Heart right ventricle (tissue), 16 donors: ENCODE measurements around the gene ZDHHC21. TPM values are rescaled to one million over a fixed set of nuclear protein-coding genes. Genes with fewer than 3 reads are reported as not detected.

Experiments
- ATAC-seq, 8 donors: fragments of 200-7000 bp; cut with Tn5 transposase; one replicate each; pipeline ENCODE4 v1.9.1; 2020; ENCODE audit warnings: mild to moderate bottlenecking in 8 of 8, moderate library complexity in 8 of 8, moderate number of reproducible peaks in 1 of 8
- DNase-seq, 2 donors: peaks; one replicate each; pipeline ENCODE4 v3.0.0-alpha.2; 2020
- H3K27ac ChIP-seq, 10 donors: fragments of 200-600 bp; sonication (generic) in 2 of 10; one replicate each; pipeline versions ENCODE4 v1.5.0 to v1.8.0; 2020 to 2022; ENCODE audit warnings: mild to moderate bottlenecking in 3 of 10
- H3K27me3 ChIP-seq, 7 donors: fragments of 200-600 bp; one replicate each; pipeline ENCODE4 v1.8.0; 2021 to 2022; ENCODE audit warnings: mild to moderate bottlenecking in 2 of 7
- H3K36me3 ChIP-seq, 9 donors: fragments of 200-600 bp; sonication (generic) in 1 of 9; one replicate each; pipeline versions ENCODE4 v1.5.0 to v1.8.0; 2020 to 2022; ENCODE audit warnings: mild to moderate bottlenecking in 2 of 9
- H3K4me1 ChIP-seq, 9 donors: fragments of 200-600 bp; sonication (generic) in 1 of 9; one replicate each; pipeline versions ENCODE4 v1.5.0 to v1.8.0; 2020 to 2022; ENCODE audit warnings: mild to moderate bottlenecking in 4 of 9
- H3K4me3 ChIP-seq, 10 donors: fragments of 200-600 bp; sonication (generic) in 2 of 10; one replicate each; pipeline versions ENCODE4 v1.5.0 to v1.8.0; 2020 to 2022; ENCODE audit warnings: mild to moderate bottlenecking in 7 of 10, moderate library complexity in 2 of 10
- H3K9me3 ChIP-seq, 11 donors: fragments of 200-600 bp in 10 of 11; sonication (generic) in 2 of 11; one replicate each; pipeline versions ENCODE4 v1.5.0 to v1.8.0; 2013 to 2022; ENCODE audit warnings: mild to moderate bottlenecking in 2 of 11, control low read depth in 1 of 11, moderate library complexity in 1 of 11
- CTCF ChIP-seq, 9 donors: fragments of 200-600 bp; sonication (generic) in 2 of 9; IDR thresholded peaks; one replicate each; pipeline versions ENCODE4 v1.5.0 to v1.8.0; 2021 to 2022; ENCODE audit warnings: antibody characterized with exemption in 9 of 9, mild to moderate bottlenecking in 5 of 9, moderate library complexity in 1 of 9
- WGBS, 2 donors: extraction: QIAGEN DNeasy Blood & Tissue Kit; methylation state at CpG; one replicate each; pipeline ENCODE4 v1.1.7; 2013; ENCODE audit warnings: inconsistent platforms in 1 of 2; 5-methylcytosine and 5-hydroxymethylcytosine counted together
- intact Hi-C, 10 donors: fragments of 100-400 bp; cut with DNase I; formaldehyde crosslinking; loops; one replicate each; pipeline versions ENCODE4 v1.11.1 to v1.14.2; 2022
- polyA plus RNA-seq, 2 donors: library from polyadenylated mRNA; stranded (reverse); fragments of 200-250 nt; gene quantifications; one replicate each; pipeline ENCODE4 v1.2.3, GENCODE V29; 2013
- total RNA-seq, 10 donors: library from RNA; stranded (reverse); fragmentation: NEBNext Ultra II Directional in 3 of 10; extraction: Animal tissue kit (Norgen Biotek cat#: 25700) in 3 of 10; gene quantifications; one replicate each; pipeline versions ENCODE4 v1.2.1 to v1.2.4, GENCODE V29; 2021 to 2023
- donor health status: Arrhythmogenic right ventricular cardiomyopathy.
- donor health status: ischemic (EF 13 %, LVEDD 7.1; RV severe dilation, severe dysfunction).
- donor health status: healthy with polysubstance abuse.
- donor health status: DM: no; HTN: yes; CAD: no.
- donor health status: DM: no; HTN: no; CAD: no.
- donor health status: ischemic (EF 25% LVEDD 6.9; RV normal size, moderate dysfunction).
- donor health status: ischemic (EF 25% LVEDD 5.7; RV mildly dilated, moderate dysfunction).
- donor health status: healthy.
- donor health status: DM: yes; HTN: yes; CAD: no.
- donor health status: Ischemic cardiomyopathy.
- donor health status: ischemic (EF 35%, LVEDD 5.7; RV mildly dilated, moderate dysfunction).
- donor health status: nonischemic (EF 11% LVEDD 7.7; RV severe dilation, severe dysfunction).
- donor health status: DM: yes; HTN: yes; CAD: no.
- donor health status: PGD.
- donor health status: ischemic (EF 29% LVEDD 5.4; RV normal size, mild dysfunction).
- donor health status: nonischemic (EF 23%, LVEDD 6.1; RV moderate dilation, normal function).

The ZDHHC21 gene
- total and polyA plus RNA-seq, 12 donors: 1.9 to 8.4 (median 7.2) TPM

- 96 to 99% methylated on average over 7 of the region's 7 CpGs for WGBS, 2 donors
- ATAC-seq: no peak
- H3K9me3 ChIP-seq: peaks cover 0 to 12% (median 0%) of the 10 kb centered on the region in 11 donors
These were observed 59.2 kb downstream of the ZDHHC21 start for GRCh38 chr9:14633906-14634565.

GRCh38 chr9:14633148-14633547 is 60.1 kb downstream of the ZDHHC21 start:
- whole genome bisulfite sequencing, 2 donors: 99% methylated on average over 3 of the region's 3 CpGs
- Histone ChIP-seq H3K4me1 (no peaks in the 10 kb centered on the region), H3K36me3 (peaks cover 0 to 50% (median 9%) of the 10 kb centered on the region in 9 donors), H3K27ac (no peak overlapping the region), H3K9me3 (peaks cover 0 to 12% (median 0%) of the 10 kb centered on the region in 11 donors), H3K27me3 (no peaks in the 10 kb centered on the region), H3K4me3 (no peak overlapping the region)
- no peak for ATAC-seq
- TF ChIP-seq CTCF (IDR thresholded peaks at IDR 0.05): no peak
- no peak for DNase-seq
- intact Hi-C loops: no loop called here

More at GRCh38 chr9:14633906-14634565, 59.2 kb downstream of the ZDHHC21 start:
- TF ChIP-seq CTCF (IDR thresholded peaks at IDR 0.05): no peak
- Histone ChIP-seq H3K36me3 (peaks cover 0 to 52% (median 9%) of the 10 kb centered on the region in 9 donors), H3K27ac (no peak overlapping the region), H3K4me1 (no peaks in the 10 kb centered on the region), H3K27me3 (no peaks in the 10 kb centered on the region), H3K4me3 (no peak overlapping the region)
- DNase-seq: no peak
- intact Hi-C loops: no loop called here

DNA sequence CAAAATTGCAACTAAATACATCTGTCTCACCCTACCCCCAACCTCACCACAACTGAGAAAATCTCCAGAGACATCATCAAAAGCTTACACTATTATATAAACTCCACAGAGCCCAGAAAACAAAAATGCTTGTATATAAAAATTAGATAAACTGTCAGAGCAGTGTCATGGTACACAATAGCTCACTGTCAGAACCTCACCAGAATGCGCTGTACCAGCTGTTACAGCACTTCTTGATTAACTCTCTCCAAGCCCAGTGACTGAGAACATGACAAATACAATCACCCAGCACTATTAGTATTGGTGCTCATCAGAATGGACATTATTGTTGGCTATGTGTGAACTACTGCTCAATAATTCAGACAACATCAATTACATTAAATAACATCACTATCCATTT is 65.7 kb downstream of the ZDHHC21 start:
- no peak overlapping the region for H3K4me3 ChIP-seq
- TF ChIP-seq CTCF (IDR thresholded peaks at IDR 0.05): no peak
- intact Hi-C loops: loop anchor here in 2 of 10 donors (10.0 kb wide), 2 partner anchors 137 to 153 kb away; no protein-coding TSS in a partner anchor
- no peak overlapping the region for H3K27ac ChIP-seq
- H3K4me1 ChIP-seq: peaks cover 0 to 7% (median 0%) of the 10 kb centered on the region in 9 donors
- H3K27me3 ChIP-seq: no peaks in the 10 kb centered on the region
- H3K36me3 ChIP-seq: peaks cover 0 to 31% (median 9%) of the 10 kb centered on the region in 9 donors
- ATAC-seq (peak in 1 of 8 donors; percentile 24), DNase-seq (no peak)
- WGBS, 2 donors: 56 to 61% methylated on average over 1 of the region's 1 CpG
- H3K9me3 ChIP-seq: peaks cover 0 to 12% (median 0%) of the 10 kb centered on the region in 11 donors

- no peak for TF ChIP-seq CTCF (IDR thresholded peaks at IDR 0.05)
- H3K4me3 ChIP-seq: no peak overlapping the region
- ATAC-seq: no peak
- H3K27me3 ChIP-seq: no peaks in the 10 kb centered on the region
- peaks cover 0 to 21% (median 4%) of the 10 kb centered on the region in 9 donors for H3K36me3 ChIP-seq
- no peaks in the 10 kb centered on the region for H3K9me3 ChIP-seq
- no peaks in the 10 kb centered on the region for H3K4me1 ChIP-seq
- intact Hi-C loops: loop anchor here in 7 of 10 donors (5.0 to 10.0 kb wide), 3 partner anchors 148 to 523 kb away; no protein-coding TSS in a partner anchor
- no peak overlapping the region for H3K27ac ChIP-seq
- no peak for DNase-seq
- 94 to 95% methylated on average over 8 of the region's 8 CpGs for WGBS, 2 donors
These were observed 74.3 kb downstream of the ZDHHC21 start for GRCh38 chr9:14618836-14619420.
